NB4 (cell line): ENCODE data around the gene ZC3H8.

Source experiments
- MYC ChIP-seq: IDR thresholded peaks from 2 replicates; pipeline ENCODE4 v1.6.1; 2011; ENCODE audit warnings: low read depth, low read length
- POLR2A ChIP-seq: IDR thresholded peaks from 2 replicates; pipeline ENCODE4 v1.6.1; 2011; ENCODE audit warnings: mild to moderate bottlenecking; ENCODE audit not compliant: insufficient read length; ENCODE audit errors: extremely low read depth

DNA sequence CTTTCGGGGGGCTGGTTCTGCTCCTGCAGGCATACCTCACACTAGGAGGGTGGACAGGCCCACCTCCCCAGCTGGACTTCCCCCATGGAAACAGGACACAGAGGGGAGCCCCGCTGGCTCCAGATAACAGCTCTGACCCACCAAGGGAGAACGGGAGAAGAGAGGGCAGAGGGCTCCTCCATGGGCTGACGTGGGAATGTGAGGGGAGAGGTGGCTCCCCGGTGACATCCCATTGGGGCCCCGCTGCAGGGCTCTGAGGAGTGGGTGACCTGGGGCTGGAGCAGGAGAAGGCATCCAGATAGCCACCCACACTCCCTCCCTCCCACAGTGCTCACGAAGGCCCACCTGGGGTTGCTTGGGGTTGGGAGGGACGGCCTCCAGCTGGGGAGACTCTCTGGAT, 70.7 kb downstream of the ZC3H8 start:
- no peak for TF ChIP-seq MYC
- no peak for TF ChIP-seq POLR2A
